HS-5 (cell line): ENCODE results near the gene WNT2.
"Not testable (repeated sequence)": the region's sequence is repeated elsewhere in the genome, so short reads cannot be mapped to it uniquely, and the experiment has no call there.

ENCODE experiments used
- DNase-seq: peaks from one replicate; pipeline ENCODE4 v3.0.0-alpha.2; 2012; ENCODE audit warnings: low read depth

Gene WNT2

DNA sequence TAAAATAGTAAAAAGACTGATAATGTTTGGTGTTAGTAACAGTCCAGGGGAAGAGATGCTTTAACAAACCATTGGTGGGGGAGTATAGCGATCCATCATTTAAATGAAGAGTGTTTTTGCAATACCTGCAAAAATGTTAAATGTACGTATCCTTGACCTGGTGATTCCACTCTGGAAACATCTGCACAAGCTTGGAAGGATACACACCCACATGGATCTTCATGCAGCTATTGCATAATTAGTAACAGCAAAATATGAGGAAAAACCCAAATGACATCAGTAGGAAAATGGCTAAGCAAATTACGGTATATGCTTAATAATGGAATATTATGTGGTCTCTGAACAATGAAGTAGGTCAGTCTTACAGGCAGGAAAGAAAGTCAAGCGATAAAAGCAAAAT, 20.5 kb downstream of the WNT2 start:
- DNase-seq, result no peak

- DNase-seq, result not testable (repeated sequence)
These were observed 22.4 kb downstream of the WNT2 start for GRCh38 chr7:117300506-117300905.

DNA sequence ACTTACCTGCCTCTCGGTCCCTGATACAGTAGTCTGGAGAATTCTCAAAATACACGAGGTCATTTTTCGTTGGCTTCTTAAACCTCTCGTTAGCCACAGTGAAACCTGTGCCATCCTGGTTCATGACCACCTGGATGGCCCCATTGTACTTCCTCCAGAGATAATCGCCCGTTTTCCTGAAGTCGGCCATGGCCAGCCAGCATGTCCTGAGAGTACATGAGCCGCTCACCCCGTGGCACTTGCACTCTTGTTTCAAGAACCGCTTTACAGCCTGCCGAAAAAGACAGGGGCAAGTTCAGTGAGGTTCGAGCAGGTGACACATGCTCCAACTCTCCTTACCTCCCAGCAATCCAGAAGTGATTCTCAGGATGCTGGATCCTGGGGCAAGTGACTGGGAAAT, 25.3 kb downstream of the WNT2 start:
- no peak for DNase-seq

- DNase-seq, result no peak
These were observed 26.8 kb downstream of the WNT2 start for GRCh38 chr7:117296066-117296465.

DNA sequence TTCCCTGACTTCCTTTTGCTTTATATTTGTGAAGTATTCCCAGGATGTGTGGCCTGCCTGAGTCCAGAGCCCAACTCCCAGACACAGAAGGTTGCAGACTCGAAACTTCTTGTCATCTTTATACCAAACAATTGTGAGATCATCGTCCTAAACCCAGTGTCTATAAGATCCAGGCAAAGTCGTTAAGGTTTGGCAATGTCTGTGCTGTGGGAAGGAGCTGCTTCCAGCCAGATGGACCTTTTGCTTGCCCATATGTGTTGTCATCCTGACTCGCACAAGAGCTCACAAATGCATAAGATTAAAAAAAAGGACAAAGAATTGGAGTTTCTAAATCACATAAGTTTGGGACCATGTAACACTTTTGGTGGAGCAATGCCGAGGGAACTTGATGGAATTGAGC, 37.0 kb downstream of the WNT2 start:
- DNase-seq, result no peak

DNA sequence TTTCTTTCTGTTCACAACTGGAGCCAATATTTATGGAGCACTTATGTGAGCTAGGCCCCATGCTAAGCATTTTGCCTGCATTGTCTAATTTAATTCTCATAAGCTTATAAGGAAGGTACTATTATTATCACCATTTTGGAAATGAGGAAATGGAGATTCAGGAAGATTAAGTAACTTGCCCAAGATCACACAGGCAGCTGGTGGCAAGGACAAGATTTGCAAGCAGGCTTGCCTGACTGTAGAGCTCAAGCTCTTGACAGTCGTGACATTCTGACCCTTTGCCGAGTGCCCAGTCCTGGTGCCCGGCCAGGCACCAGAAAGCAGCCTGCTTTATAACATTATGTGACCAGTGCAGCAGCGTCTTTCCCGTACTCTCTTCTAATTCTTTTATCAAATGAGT, 38.2 kb downstream of the WNT2 start:
- DNase-seq, result no peak

GRCh38 chr7:117283779-117284178, 39.1 kb downstream of the WNT2 start:
- no peak for DNase-seq

- DNase-seq, result peak; percentile 64
These were observed 39.5 kb downstream of the WNT2 start for GRCh38 chr7:117283371-117283770.

DNA sequence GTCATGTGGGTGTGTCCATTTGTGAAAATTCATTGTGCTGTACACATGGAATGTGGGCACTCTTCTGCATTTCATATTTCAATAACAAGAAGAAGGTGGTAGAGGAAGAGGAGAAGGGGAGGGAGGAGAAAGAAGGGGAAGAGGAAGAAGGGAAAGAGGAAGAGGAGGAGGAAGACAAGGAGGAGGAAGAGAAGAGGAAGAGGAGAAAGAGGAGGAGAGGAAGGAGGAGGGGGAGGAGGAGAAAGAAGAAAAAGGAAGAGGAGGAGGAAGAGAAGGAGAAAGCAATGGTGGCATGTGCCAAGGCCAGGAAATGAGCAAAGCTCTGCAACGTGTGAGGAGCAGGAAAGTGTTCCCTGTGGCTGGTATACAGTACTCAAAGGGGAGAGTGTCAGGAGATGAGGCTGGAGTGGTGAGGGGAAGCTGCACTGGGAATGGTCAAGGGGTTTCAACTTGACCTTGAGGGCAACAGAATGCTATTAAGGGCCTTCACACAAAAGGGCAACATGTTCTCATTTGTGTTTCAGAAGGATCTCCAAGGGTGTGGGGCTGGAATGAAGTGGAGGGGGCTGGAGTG, 40.5 kb downstream of the WNT2 start:
- no peak for DNase-seq

GRCh38 chr7:117281562-117281961, 41.3 kb downstream of the WNT2 start:
- no peak for DNase-seq

DNA sequence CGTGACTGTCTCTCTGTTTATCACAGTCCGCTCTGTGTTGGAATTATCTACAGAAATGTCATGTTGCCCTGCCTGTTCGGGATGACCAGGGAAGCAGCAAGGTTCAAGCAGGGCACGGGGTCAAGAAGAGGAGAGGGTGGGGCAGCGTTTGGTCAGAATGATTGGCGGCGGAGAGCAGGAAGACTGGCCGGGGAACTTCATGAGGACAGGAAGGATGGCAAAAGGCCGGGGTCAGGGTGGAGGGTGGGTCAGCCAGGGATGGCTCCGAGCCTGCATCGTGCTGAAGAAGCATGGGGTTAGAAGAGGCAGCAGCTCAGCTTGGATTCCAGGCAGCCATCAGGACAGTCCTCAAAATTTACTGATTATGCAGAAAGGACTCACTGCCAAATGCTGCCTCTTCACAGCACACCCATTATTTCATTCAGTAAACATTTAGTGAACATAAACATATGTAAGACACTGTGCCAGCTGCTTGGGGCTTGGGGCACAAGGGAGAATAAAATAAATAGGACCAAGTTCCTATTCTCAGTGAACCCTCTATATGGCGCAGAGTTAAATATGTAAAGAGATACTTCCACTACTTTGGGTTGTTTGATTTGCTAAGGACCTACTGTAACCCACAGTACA, 42.8 kb downstream of the WNT2 start:
- DNase-seq, result no peak

- DNase-seq, result no peak
These were observed 43.7 kb downstream of the WNT2 start for GRCh38 chr7:117279203-117279602.

- DNase-seq, result no peak
These were observed 44.8 kb downstream of the WNT2 start for GRCh38 chr7:117278040-117278439.

DNA sequence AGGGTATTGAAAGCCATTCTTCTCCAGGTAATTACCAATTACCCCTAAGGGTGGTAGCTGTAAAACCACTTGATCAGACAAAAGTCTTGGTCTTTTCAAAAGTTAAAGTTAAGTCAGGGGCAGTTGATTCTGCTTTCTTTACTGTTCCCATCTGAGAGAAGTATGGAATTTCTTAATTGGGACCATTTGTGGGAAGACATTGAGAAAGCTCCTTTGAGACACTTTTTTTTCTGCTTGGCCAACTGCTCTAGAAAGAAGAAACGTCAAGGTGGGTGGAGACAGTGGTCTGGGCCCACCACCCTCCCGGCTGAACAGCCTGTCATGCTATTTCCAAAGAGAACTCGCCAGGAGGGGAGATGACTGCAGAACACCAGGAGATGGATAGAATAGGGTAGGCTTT, 45.3 kb downstream of the WNT2 start:
- no peak for DNase-seq

GRCh38 chr7:117274951-117275350, 47.9 kb downstream of the WNT2 start:
- no peak for DNase-seq

DNA sequence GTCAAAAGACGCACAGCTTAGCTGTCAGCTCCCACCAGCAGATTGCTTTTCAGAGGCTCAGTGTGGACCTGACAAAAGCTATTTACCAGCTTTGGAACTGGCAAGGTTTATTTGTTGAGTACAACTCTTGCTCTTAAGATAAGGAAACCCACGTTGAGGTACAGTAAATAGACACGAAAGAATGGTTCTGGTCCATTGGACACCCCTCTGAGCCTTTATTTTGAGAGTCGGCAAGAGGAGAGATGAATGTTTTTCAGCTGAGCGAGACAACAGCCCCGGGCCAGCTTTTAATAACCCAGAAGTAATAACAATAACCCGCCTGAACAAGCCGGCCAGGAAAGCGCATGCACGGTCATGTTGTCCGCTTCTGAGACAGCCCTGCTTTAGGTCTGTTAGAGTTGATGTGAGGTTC, 49.0 kb downstream of the WNT2 start:
- DNase-seq, result no peak

- DNase-seq, result no peak
These were observed 49.5 kb downstream of the WNT2 start for GRCh38 chr7:117273325-117273724.

DNA sequence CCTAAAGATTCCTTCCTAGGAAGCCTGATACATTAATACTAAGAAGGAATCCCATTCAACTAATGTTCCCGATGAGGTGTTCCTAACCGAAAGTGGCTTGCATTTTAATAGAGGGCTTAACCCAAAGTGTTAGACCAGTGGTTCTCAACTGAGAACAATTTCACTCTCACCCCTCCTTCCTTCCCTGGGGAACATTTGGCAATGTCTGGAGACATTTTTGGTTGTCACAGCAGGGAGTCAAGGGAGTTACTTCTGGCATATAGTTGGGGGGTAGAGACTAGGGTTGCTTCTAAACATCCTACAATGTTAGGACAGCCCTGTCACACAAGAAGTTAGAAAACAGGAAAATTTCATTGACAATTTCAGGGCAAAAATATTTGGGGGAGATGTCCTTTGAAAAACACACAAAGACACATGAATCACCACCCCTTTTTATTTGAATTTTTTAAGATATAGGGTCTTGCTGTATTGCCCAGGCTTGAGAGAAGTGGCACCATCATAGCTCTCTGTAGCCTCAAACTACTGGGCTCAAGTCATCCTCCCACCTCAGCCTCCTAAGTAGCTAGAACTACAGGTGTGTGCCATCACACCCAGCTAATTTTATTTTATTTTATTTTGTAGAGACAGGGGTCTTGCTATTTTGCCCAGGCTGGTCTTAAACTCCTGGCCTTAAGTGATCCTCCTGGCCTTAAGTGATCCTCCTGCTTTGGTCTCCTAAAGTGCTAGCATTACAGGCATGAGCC, 50.7 kb downstream of the WNT2 start:
- no peak for DNase-seq

DNA sequence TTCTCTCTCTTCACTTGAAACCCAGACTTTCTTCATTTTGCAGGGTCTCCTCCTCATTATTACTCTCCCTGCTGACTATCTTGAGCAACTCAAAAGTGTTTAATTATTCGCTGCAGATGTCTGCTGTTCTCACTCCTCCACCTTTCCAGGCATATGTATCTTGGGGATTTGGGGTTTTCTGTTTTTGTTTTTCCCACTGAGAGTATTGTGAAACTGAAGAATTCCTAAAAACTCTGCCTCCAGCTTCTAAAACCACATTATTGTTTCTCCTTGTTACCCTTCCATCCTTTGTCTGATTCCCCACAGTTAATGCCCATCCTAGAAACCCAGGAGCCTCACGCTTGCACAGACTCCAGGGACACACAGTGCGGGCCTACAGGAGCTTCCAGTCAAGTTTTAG, 51.3 kb downstream of the WNT2 start:
- no peak for DNase-seq

GRCh38 chr7:117270371-117270770, 52.5 kb downstream of the WNT2 start:
- no peak for DNase-seq

DNA sequence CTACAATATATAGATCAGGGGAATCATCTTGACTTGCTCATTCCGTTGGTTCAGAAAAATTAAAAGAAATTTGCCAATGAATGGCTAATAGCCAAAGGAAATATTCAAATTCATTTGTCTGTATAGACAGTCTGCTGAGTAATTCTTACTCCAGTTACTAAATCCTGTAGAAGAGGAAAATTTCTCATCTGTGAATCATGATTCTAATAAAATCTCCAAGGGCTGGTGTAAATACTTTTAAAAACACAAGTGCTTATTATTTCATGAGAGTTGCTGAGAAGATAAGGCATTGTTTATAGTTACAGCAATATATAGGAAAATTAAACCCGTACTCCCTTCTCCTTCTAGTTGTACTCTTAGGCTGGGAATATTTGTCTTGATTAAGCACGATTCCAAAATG, 53.0 kb downstream of the WNT2 start:
- peak; percentile 44 for DNase-seq

GRCh38 chr7:117269417-117269816, 53.4 kb downstream of the WNT2 start:
- DNase-seq, result peak; percentile 78

DNA sequence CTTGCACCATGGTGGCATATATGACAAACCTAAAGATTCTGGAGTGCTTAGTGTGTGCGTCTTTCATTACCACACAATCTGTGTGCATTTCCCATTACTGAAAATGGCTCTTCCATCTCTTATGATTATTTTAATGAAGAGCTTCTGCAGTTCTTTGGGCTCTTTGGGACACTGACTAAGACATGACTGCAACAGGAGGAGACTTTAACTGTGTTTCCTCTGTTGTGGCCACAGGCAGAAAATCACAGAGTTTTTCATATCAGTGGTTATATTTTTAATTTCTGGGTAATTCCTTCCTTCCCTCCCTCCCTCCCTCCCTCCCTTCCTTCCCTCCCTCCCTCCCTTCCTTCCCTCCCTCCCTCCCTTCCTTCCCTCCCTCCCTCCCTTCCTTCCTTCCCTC, 58.1 kb downstream of the WNT2 start:
- no peak for DNase-seq

- DNase-seq, result no peak
These were observed 60.3 kb downstream of the WNT2 start for GRCh38 chr7:117262546-117262945.
